AG09309 (cell line): ENCODE measurements around the gene INTS7.

Source experiments
- DNase-seq: peaks from one replicate; pipeline ENCODE4 v3.0.0-alpha.2; 2010; ENCODE audit warnings: low read depth
- H3K4me3 ChIP-seq: 2 replicates; pipeline ENCODE4 v1.5.1; 2011; ENCODE audit warnings: mild to moderate bottlenecking, low read depth, low read length, moderate library complexity; ENCODE audit not compliant: control insufficient read depth
- CTCF ChIP-seq: IDR thresholded peaks from 2 replicates; pipeline ENCODE4 v1.5.1; 2011; ENCODE audit warnings: mild to moderate bottlenecking, low read depth, low read length, inconsistent platforms; ENCODE audit not compliant: insufficient read depth, control insufficient read depth; ENCODE audit errors: missing control alignments

INTS7 gene

GRCh38 chr1:212021563-212021962, 13.8 kb downstream of the INTS7 start:
- no peak for DNase-seq
- no peak for TF ChIP-seq CTCF
- no peak overlapping the region for H3K4me3 ChIP-seq

GRCh38 chr1:212020975-212021374, 14.4 kb downstream of the INTS7 start:
- no peak overlapping the region for H3K4me3 ChIP-seq
- TF ChIP-seq CTCF = no peak

GRCh38 chr1:212013672-212014071, 21.7 kb downstream of the INTS7 start:
- TF ChIP-seq CTCF = no peak
- DNase-seq = no peak
- no peak overlapping the region for H3K4me3 ChIP-seq

More at GRCh38 chr1:212020975-212021374, 14.4 kb downstream of the INTS7 start:
- DNase-seq = no peak

GRCh38 chr1:212012034-212012740, 23.2 kb downstream of the INTS7 start:
- TF ChIP-seq CTCF = peak; percentile 98
- DNase-seq = peak; percentile 20
- no peak overlapping the region for H3K4me3 ChIP-seq

GRCh38 chr1:212010004-212010403, 25.4 kb downstream of the INTS7 start:
- DNase-seq = no peak
- TF ChIP-seq CTCF = no peak
- H3K4me3 ChIP-seq = no peak overlapping the region

GRCh38 chr1:212009561-212009960, 25.8 kb downstream of the INTS7 start:
- DNase-seq = no peak
- TF ChIP-seq CTCF = no peak

GRCh38 chr1:212007886-212008285, 27.5 kb downstream of the INTS7 start:
- no peak overlapping the region for H3K4me3 ChIP-seq
- no peak for TF ChIP-seq CTCF
- DNase-seq = no peak

More at GRCh38 chr1:212009561-212009960, 25.8 kb downstream of the INTS7 start:
- no peak overlapping the region for H3K4me3 ChIP-seq
